ENCODE results near the gene ARPC5L. TPM values are rescaled to one million over a fixed set of nuclear protein-coding genes. Genes with fewer than 3 reads are reported as not detected.
A peak's percentile ranks its signal among the peaks of the same experiment; 100 is the strongest.

The ARPC5L gene
- total RNA-seq, 1 experiment from 2014 or later, result 54.5 TPM

- ATAC-seq (0 out of 2 replicates have a peak, but pooled peaks have one; percentile 7), DNase-seq (peak; percentile 32)
- Histone ChIP-seq H4K20me1 (ENCODE audit: low read length) (peaks cover 23% of the 10 kb centered on the region), H2AFZ (ENCODE audit: low read length) (0 out of 2 replicates have a peak overlapping the region, but pooled peaks have one; percentile 19), H3K9me3 (ENCODE audit: low read length) (no peaks in the 10 kb centered on the region), H3K4me3 (ENCODE audit: low read length) (peak overlapping the region; percentile 97), H3K9me2 (replicated peaks; ENCODE audit: low read length) (no peaks in the 10 kb centered on the region), H3F3A (ENCODE audit: low read length, unreplicated experiment) (no peaks in the 10 kb centered on the region), H3K27me3 (ENCODE audit: low read length) (no peaks in the 10 kb centered on the region), H3K79me2 (ENCODE audit: low read length) (peaks cover 71% of the 10 kb centered on the region), H3K36me3 (ENCODE audit: low read depth, low read length) (peaks cover 19% of the 10 kb centered on the region), H3K9ac (ENCODE audit: low read length) (peak overlapping the region; percentile 97), H3K4me1 (ENCODE audit: insufficient read depth, low read length) (peaks cover 26% of the 10 kb centered on the region), H3K27ac (ENCODE audit: low read length) (peak overlapping the region; percentile 88), H3K4me2 (ENCODE audit: low read length) (peak overlapping the region; percentile 99)
- TSS peak; percentile 60 for BruUV-seq (replicated peaks)
- intact Hi-C loops (cut with micrococcal nuclease), result no loop called here
- POLR2A ChIA-PET (ENCODE audit: unreplicated experiment), result no interaction called here
- CTCF ChIA-PET, result no interaction called here
- TF ChIP-seq CTCF (conservative IDR thresholded peaks at IDR 0.05; ENCODE audit: low read depth, low read length) (no peak), EZH2 (IDR thresholded peaks at IDR 0.05; ENCODE audit: low read length, unreplicated experiment) (no peak), EZH2phosphoT487 (IDR thresholded peaks at IDR 0.05; ENCODE audit: borderline replicate concordance, low read length) (no peak)
These were observed 8.1 kb downstream of the ARPC5L start for GRCh38 chr9:124869986-124870560.

GRCh38 chr9:124870723-124871122 lies 8.8 kb downstream of the ARPC5L start:
- peak overlapping the region; percentile 97 for H3K9ac ChIP-seq (ENCODE audit: low read length)
- CTCF ChIA-PET, result no interaction called here
- no peaks in the 10 kb centered on the region for H3K9me3 ChIP-seq (ENCODE audit: low read length)
- peaks cover 23% of the 10 kb centered on the region for H4K20me1 ChIP-seq (ENCODE audit: low read length)
- no peak overlapping the region for H2AFZ ChIP-seq (ENCODE audit: low read length)
- POLR2A ChIA-PET (ENCODE audit: unreplicated experiment), result no interaction called here
- peaks cover 78% of the 10 kb centered on the region for H3K79me2 ChIP-seq (ENCODE audit: low read length)
- H3K9me2 ChIP-seq (replicated peaks; ENCODE audit: low read length), result no peaks in the 10 kb centered on the region
- 0 out of 2 replicates have a peak overlapping the region, but pooled peaks have one; percentile 88 for H3K27ac ChIP-seq (ENCODE audit: low read length)
- H3K4me1 ChIP-seq (ENCODE audit: insufficient read depth, low read length), result peaks cover 26% of the 10 kb centered on the region
- H3K27me3 ChIP-seq (ENCODE audit: low read length), result no peaks in the 10 kb centered on the region
- H3K36me3 ChIP-seq (ENCODE audit: low read depth, low read length), result peaks cover 19% of the 10 kb centered on the region
- H3K4me2 ChIP-seq (ENCODE audit: low read length), result peak overlapping the region; percentile 99
- no peaks in the 10 kb centered on the region for H3F3A ChIP-seq (ENCODE audit: low read length, unreplicated experiment)
- DNase-seq, result no peak
- BruUV-seq (replicated peaks), result no TSS peak
- H3K4me3 ChIP-seq (ENCODE audit: low read length), result peak overlapping the region; percentile 97
- no peak for ATAC-seq
- intact Hi-C loops (cut with micrococcal nuclease), result no loop called here
- TF ChIP-seq CTCF (conservative IDR thresholded peaks at IDR 0.05; ENCODE audit: low read depth, low read length) (no peak), EZH2 (IDR thresholded peaks at IDR 0.05; ENCODE audit: low read length, unreplicated experiment) (no peak), EZH2phosphoT487 (IDR thresholded peaks at IDR 0.05; ENCODE audit: borderline replicate concordance, low read length) (no peak)

GRCh38 chr9:124871156-124871561 lies 9.2 kb downstream of the ARPC5L start:
- Histone ChIP-seq H3K4me2 (ENCODE audit: low read length) (peak overlapping the region; percentile 99), H4K20me1 (ENCODE audit: low read length) (peaks cover 23% of the 10 kb centered on the region), H3K9me2 (replicated peaks; ENCODE audit: low read length) (no peaks in the 10 kb centered on the region), H3F3A (ENCODE audit: low read length, unreplicated experiment) (no peaks in the 10 kb centered on the region), H3K4me3 (ENCODE audit: low read length) (peak overlapping the region; percentile 97), H3K36me3 (ENCODE audit: low read depth, low read length) (peaks cover 19% of the 10 kb centered on the region), H3K27ac (ENCODE audit: low read length) (no peak overlapping the region), H2AFZ (ENCODE audit: low read length) (no peak overlapping the region), H3K79me2 (ENCODE audit: low read length) (peaks cover 78% of the 10 kb centered on the region), H3K9ac (ENCODE audit: low read length) (no peak overlapping the region; the same call in 1 of the 2 replicates), H3K4me1 (ENCODE audit: insufficient read depth, low read length) (peaks cover 26% of the 10 kb centered on the region), H3K9me3 (ENCODE audit: low read length) (no peaks in the 10 kb centered on the region), H3K27me3 (ENCODE audit: low read length) (no peaks in the 10 kb centered on the region)
- ChIA-PET POLR2A (ENCODE audit: unreplicated experiment) (no interaction called here), CTCF (no interaction called here)
- no peak for TF ChIP-seq EZH2phosphoT487 (IDR thresholded peaks at IDR 0.05; ENCODE audit: borderline replicate concordance, low read length)
- TF ChIP-seq EZH2 (IDR thresholded peaks at IDR 0.05; ENCODE audit: low read length, unreplicated experiment), result no peak
- no peak for TF ChIP-seq CTCF (conservative IDR thresholded peaks at IDR 0.05; ENCODE audit: low read depth, low read length)
- no TSS peak for BruUV-seq (replicated peaks)
- DNase-seq, result no peak
- intact Hi-C loops (cut with micrococcal nuclease), result no loop called here
- no peak for ATAC-seq

All from PC-3 (cell line).